Mucosa of stomach (tissue), 1 donor: ENCODE data around the gene PGAM1.
"Not testable (repeated sequence)": the region's sequence is repeated elsewhere in the genome, so short reads cannot be mapped to it uniquely, and the experiment has no call there.

ENCODE experiments used
- H3K27me3 ChIP-seq: one replicate; pipeline ENCODE4 v1.7.0; 2013; ENCODE audit warnings: mild to moderate bottlenecking, low read length; ENCODE audit not compliant: control insufficient read depth, insufficient read depth
- H3K36me3 ChIP-seq: one replicate; pipeline ENCODE4 v1.7.0; 2013; ENCODE audit warnings: low read length; ENCODE audit not compliant: control insufficient read depth, insufficient read depth
- H3K4me1 ChIP-seq: one replicate; pipeline ENCODE4 v1.7.0; 2013; ENCODE audit warnings: mild to moderate bottlenecking, low read length; ENCODE audit not compliant: control insufficient read depth, insufficient read depth
- H3K4me3 ChIP-seq: one replicate; pipeline ENCODE4 v1.7.0; 2013; ENCODE audit warnings: low read length
- H3K9ac ChIP-seq: one replicate; pipeline ENCODE4 v1.7.0; 2013; ENCODE audit warnings: mild to moderate bottlenecking, low read length, moderate library complexity
- H3K9me3 ChIP-seq: one replicate; pipeline ENCODE4 v1.7.0; 2013; ENCODE audit warnings: mild to moderate bottlenecking, low read length, moderate library complexity; ENCODE audit not compliant: control insufficient read depth
- donor health status: Pancreatic carcinoma.

PGAM1 gene

DNA sequence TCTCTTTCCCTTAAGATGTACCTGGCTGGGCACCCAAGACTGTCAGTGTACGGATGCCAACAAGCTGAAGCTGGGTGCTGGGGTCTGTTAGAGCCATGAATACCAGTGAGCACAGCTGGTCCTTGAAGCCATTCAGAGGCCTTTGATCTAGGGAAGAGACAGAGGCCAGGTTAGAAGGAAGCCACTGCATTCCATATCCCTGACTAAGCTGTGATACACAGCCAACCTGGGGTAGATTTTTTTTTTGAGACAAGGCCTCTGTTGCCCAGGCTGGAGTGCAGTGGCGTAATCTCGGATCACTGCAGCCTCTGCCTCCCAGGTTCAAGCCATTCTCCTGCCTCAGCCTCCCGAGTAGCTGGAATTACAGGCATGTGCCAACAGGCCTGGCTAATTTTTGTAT is 40.8 kb downstream of the PGAM1 start:
- no peaks in the 10 kb centered on the region for H3K27me3 ChIP-seq
- no peaks in the 10 kb centered on the region for H3K4me1 ChIP-seq
- no peaks in the 10 kb centered on the region for H3K9me3 ChIP-seq
- H3K9ac ChIP-seq, result no peak overlapping the region
- no peak overlapping the region for H3K4me3 ChIP-seq
- H3K36me3 ChIP-seq, result peaks cover 18% of the 10 kb centered on the region

DNA sequence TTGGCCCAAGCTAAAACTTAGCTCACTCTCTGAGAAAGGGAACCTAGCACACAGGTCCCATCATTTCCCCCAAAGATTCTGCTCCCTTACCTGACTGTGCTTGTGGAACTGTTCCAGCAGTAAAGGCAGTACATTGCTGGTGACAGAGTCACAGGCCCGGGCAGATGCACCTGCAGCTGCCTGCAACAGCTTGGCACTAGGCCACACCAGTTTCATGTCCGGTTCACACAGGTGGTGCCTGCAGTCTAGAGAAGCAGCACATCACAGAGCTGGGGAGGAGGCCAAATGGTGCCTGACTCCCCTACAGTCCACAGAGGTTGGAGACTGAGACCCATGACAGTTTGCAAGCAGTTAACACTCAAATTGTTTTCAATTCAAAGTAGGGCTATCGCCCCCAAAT is 42.2 kb downstream of the PGAM1 start:
- Histone ChIP-seq H3K4me1 (no peaks in the 10 kb centered on the region), H3K36me3 (peaks cover 18% of the 10 kb centered on the region), H3K9me3 (no peaks in the 10 kb centered on the region), H3K27me3 (no peaks in the 10 kb centered on the region), H3K9ac (no peak overlapping the region), H3K4me3 (no peak overlapping the region)

DNA sequence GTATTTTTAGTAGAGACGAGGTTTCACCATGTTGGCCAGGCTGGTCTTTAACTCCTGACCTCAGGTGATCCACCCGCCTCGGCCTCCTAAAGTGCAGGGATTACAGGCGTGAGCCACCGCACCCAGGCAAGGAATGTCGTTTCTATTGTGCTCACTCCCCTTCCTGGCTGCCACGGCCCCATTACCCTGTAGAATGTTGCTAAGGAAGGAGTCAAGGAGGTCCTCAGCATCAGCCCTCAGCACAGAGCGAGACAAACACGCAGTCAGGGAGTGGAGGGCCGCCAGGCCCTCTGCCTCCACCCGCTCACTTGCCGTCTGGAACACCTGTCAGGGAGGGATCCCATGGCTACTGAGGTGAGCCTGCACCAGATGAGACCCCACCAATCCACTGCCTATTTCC is 42.8 kb downstream of the PGAM1 start:
- peaks cover 18% of the 10 kb centered on the region for H3K36me3 ChIP-seq
- not testable (repeated sequence) for H3K9ac ChIP-seq, H3K4me3 ChIP-seq, H3K27me3 ChIP-seq, H3K9me3 ChIP-seq, H3K4me1 ChIP-seq

DNA sequence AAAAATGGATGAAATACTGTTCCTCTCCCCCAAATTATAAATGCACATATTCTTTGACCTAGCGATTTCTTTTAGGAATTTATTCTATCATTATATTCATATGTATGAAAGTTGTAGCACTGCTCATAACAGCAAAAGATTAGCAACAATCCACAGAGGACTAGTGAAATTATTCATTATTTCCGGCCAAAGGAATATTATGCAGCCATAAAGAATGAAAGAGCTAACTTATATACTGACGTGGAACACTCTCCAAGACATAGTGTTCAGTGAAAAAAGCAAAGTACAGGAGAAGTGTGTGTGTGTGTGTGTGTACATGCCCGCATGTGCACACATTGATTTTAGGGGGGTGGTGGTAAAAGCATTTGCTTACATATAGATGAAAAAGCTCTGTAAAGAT is 48.9 kb downstream of the PGAM1 start:
- Histone ChIP-seq H3K9ac (no peak overlapping the region), H3K27me3 (no peaks in the 10 kb centered on the region), H3K4me1 (no peaks in the 10 kb centered on the region), H3K4me3 (no peak overlapping the region), H3K36me3 (peaks cover 14% of the 10 kb centered on the region), H3K9me3 (no peaks in the 10 kb centered on the region)

DNA sequence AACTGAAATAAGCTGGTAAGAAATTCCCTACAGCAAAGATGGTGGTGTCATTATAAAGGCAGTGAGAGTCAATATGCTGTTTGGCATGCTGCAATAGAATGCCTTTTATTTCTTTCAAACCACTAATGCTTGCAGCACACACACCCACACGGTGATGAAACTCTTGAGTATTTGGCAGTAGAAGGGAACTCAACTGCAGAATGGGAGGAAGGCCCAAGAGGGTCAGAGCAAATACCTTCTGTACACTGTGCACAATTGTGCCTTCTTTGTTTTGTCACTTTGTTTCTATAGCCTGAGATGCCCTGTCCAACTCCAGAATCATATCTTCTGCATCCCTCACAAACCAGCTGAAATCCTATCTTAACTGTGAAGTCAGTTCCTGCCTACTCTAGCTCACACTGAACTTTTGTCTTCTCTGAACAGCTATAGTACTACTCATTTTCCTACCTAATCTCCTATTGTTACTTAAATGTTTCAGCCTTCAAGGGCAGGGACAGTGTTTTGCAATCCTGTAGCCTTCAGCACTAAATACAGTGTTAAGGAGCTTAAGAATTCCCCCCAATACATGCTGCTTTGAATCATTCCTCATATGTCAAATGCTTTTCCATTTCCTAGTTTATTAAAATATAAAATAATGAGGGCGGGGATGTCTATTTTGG is 50.1 kb downstream of the PGAM1 start:
- no peaks in the 10 kb centered on the region for H3K4me1 ChIP-seq
- no peaks in the 10 kb centered on the region for H3K27me3 ChIP-seq
- H3K36me3 ChIP-seq, result peaks cover 14% of the 10 kb centered on the region
- H3K9me3 ChIP-seq, result no peaks in the 10 kb centered on the region
- no peak overlapping the region for H3K4me3 ChIP-seq
- no peak overlapping the region for H3K9ac ChIP-seq

DNA sequence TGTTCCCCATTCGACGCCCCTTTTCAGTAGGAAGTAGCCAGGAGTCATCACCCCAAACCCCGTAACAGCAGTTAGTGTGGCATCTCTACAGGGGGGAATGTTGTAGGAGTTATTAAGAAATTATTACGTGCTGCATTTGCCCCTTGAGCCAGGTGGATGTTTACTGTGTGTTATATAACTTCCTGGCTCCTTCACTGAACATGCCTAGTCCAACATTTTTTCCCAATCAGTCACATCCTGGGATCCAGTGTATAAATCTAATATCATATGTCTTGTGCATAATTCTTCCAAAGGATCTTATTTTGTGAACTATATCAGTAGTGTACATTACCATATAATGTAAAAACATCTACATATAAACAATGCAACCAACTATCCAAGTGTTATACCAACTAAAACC is 53.4 kb downstream of the PGAM1 start:
- H3K9ac ChIP-seq, H3K9me3 ChIP-seq, H3K4me3 ChIP-seq, H3K4me1 ChIP-seq, H3K27me3 ChIP-seq: not testable (repeated sequence)
- H3K36me3 ChIP-seq, result peaks cover 16% of the 10 kb centered on the region

DNA sequence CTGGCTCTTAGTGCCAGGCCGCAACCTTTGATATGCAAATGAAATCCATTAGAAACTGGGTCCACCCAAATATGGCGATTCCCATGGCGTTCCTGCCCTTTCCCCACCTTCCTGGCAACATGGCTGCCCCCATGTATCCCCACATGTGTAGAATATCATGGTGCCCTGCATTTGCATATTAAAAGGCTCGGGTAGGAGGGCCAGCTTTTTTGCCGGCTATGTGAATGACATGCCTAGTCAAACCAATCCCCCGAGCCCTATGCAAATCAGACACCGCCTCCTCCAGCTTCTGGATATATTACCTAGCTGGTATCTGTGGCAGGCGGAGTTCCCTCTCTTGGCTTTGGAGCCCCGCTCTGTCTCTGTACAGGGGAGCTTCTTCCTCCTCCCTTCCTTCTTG is 53.9 kb downstream of the PGAM1 start:
- H3K36me3 ChIP-seq, result peaks cover 11% of the 10 kb centered on the region
- no peaks in the 10 kb centered on the region for H3K27me3 ChIP-seq

DNA sequence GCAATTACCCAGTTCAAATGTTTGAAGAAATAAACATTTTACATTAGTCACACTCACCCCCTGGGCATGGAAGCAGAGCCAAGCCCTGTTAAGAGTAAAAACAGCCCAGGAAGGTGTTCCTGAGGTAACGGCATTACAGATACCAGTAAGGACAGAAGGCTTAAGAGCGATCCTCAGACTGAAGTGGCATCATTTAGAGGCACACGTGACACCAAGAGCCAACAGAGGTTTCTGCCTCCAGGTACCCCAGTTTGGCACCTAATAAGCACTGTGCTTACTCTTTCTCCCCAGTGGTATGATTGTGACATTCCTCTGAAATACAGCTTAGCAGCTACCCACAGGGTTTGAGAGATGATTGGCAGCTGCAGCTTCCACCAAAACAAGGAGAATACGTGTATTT is 55.1 kb downstream of the PGAM1 start:
- H3K4me3 ChIP-seq, result no peak overlapping the region
- no peaks in the 10 kb centered on the region for H3K4me1 ChIP-seq
- no peaks in the 10 kb centered on the region for H3K27me3 ChIP-seq
- H3K9ac ChIP-seq, result no peak overlapping the region
- H3K36me3 ChIP-seq, result peaks cover 10% of the 10 kb centered on the region
- no peaks in the 10 kb centered on the region for H3K9me3 ChIP-seq

More for the DNA sequence above, 53.9 kb downstream of the PGAM1 start:
- Histone ChIP-seq H3K4me3 (no peak overlapping the region), H3K4me1 (no peaks in the 10 kb centered on the region), H3K9me3 (no peaks in the 10 kb centered on the region), H3K9ac (no peak overlapping the region)

DNA sequence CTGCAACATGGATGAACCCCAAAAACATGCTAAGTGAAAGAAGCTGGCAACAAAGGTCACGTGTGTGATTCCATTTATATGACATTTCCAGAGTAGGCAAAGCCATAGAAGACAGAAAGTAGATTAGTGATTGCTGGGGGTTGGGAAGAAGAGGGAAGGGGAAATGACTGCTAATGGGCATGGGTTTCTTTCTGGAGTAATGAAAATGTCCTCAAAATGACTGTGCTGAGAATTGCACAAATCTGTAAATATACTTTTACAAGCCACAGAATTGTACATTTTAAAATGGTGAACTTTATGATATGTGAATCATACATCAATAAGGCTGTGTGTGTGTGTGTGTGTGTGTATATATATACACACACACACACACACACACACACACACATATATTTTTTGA is 56.4 kb downstream of the PGAM1 start:
- H3K36me3 ChIP-seq, result peaks cover 10% of the 10 kb centered on the region
- no peak overlapping the region for H3K9ac ChIP-seq
- no peaks in the 10 kb centered on the region for H3K27me3 ChIP-seq
- H3K9me3 ChIP-seq, result no peaks in the 10 kb centered on the region
- H3K4me3 ChIP-seq, result no peak overlapping the region
- no peaks in the 10 kb centered on the region for H3K4me1 ChIP-seq
